SK-N-SH treated with all-trans-retinoic acid at 6 μM for 48 hours (cell line): ENCODE results near the gene RASSF1.

Experiments
- ARNTL ChIP-seq: fragments of 450-650 bp; formaldehyde crosslinking; IDR thresholded peaks from 2 replicates; pipeline ENCODE4 v1.5.0; 2020; ENCODE audit warnings: low read depth, mild to moderate bottlenecking, moderate library complexity, borderline replicate concordance
- BACH2 ChIP-seq: fragments of 250-450 bp; sonication (Bioruptor Pico); IDR thresholded peaks from 2 replicates; pipeline ENCODE4 v1.9.0; 2021; ENCODE audit warnings: mild to moderate bottlenecking, borderline replicate concordance
- GLIS3 ChIP-seq: fragments of 250-450 bp; sonication (Bioruptor Pico); IDR thresholded peaks from 2 replicates; pipeline ENCODE4 v1.5.0; 2020; ENCODE audit warnings: mild to moderate bottlenecking, moderate library complexity
- OSR1 ChIP-seq: fragments of 250-450 bp; sonication (Bioruptor Pico); IDR thresholded peaks from 2 replicates; pipeline ENCODE4 v1.8.0; 2022; ENCODE audit warnings: moderate library complexity, mild to moderate bottlenecking, inconsistent platforms
- PPARA ChIP-seq: fragments of 250-450 bp; sonication (Bioruptor Pico); IDR thresholded peaks from 2 replicates; pipeline ENCODE4 v1.5.0; 2020; ENCODE audit warnings: mild to moderate bottlenecking, borderline replicate concordance
- TCF4 ChIP-seq: fragments of 250-450 bp; sonication (Bioruptor Pico); IDR thresholded peaks from 2 replicates; pipeline ENCODE4 v1.8.0; 2021; ENCODE audit warnings: mild to moderate bottlenecking, moderate library complexity, borderline replicate concordance
- TOX ChIP-seq: fragments of 250-450 bp; sonication (Bioruptor Pico); IDR thresholded peaks from 2 replicates; pipeline ENCODE4 v1.8.0; 2021; ENCODE audit warnings: mild to moderate bottlenecking, moderate library complexity, borderline replicate concordance
- ZC3H10 ChIP-seq: fragments of 250-450 bp; sonication (Bioruptor Pico); IDR thresholded peaks from 2 replicates; pipeline ENCODE4 v1.5.1; 2021; ENCODE audit warnings: mild to moderate bottlenecking, moderate library complexity
- ZNF565 ChIP-seq: fragments of 450-650 bp; formaldehyde crosslinking; conservative IDR thresholded peaks from 2 replicates; pipeline ENCODE4 v1.5.0; 2020; ENCODE audit warnings: low read depth, mild to moderate bottlenecking, moderate library complexity
- ZNF70 ChIP-seq: fragments of 450-650 bp; formaldehyde crosslinking; IDR thresholded peaks from 2 replicates; pipeline ENCODE4 v1.5.0; 2020; ENCODE audit warnings: mild to moderate bottlenecking, moderate library complexity
- TF ChIP-seq, protein P1 (sequence below): fragments of 250-450 bp; sonication (Bioruptor Pico); IDR thresholded peaks from 2 replicates; pipeline ENCODE4 v1.5.1; 2021; ENCODE audit warnings: mild to moderate bottlenecking, moderate library complexity
- TF ChIP-seq, protein P2 (sequence below): fragments of 250-450 bp; sonication (Bioruptor Pico); IDR thresholded peaks from 2 replicates; pipeline ENCODE4 v1.8.0; 2020; ENCODE audit warnings: mild to moderate bottlenecking, moderate library complexity, borderline replicate concordance
- TF ChIP-seq, protein P3 (sequence below): fragments of 250-450 bp; sonication (Bioruptor Pico); IDR thresholded peaks from 2 replicates; pipeline ENCODE4 v1.5.1; 2020; ENCODE audit warnings: low read depth, mild to moderate bottlenecking, moderate library complexity

DNA sequence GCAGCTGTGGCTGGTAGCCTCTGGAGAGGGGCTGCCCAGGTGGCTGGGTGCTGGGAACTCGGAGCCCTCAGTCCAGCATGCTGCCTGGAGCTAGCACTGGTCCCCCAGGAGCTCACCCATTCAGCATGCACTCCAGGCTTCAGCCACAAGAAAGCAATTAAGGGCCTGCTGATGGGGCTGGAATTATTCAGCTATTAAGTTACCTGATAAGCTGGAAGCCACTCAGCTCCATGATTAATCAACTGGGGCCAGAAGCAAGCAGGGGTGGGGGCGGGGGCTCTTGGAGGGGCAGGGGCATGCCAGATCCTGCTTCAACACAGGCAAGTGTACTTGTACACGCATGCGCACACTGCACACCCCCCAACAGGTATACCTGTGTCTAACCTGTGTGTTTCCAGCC lies 40.7 kb upstream of the RASSF1 start:
- TF ChIP-seq, protein P1, sequence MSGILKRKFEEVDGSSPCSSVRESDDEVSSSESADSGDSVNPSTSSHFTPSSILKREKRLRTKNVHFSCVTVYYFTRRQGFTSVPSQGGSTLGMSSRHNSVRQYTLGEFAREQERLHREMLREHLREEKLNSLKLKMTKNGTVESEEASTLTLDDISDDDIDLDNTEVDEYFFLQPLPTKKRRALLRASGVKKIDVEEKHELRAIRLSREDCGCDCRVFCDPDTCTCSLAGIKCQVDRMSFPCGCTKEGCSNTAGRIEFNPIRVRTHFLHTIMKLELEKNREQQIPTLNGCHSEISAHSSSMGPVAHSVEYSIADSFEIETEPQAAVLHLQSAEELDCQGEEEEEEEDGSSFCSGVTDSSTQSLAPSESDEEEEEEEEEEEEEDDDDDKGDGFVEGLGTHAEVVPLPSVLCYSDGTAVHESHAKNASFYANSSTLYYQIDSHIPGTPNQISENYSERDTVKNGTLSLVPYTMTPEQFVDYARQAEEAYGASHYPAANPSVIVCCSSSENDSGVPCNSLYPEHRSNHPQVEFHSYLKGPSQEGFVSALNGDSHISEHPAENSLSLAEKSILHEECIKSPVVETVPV (CRISPR knock-in tag) = no peak
- no peak for TF ChIP-seq ZNF70 (CRISPR knock-in tag)
- TF ChIP-seq TCF4 = peak; percentile 53; the same call in 1 of the 2 replicates
- no peak for TF ChIP-seq ZNF565 (CRISPR knock-in tag)
- no peak for TF ChIP-seq PPARA (CRISPR knock-in tag)
- TF ChIP-seq ARNTL (CRISPR knock-in tag) = no peak
- TF ChIP-seq, protein P2, sequence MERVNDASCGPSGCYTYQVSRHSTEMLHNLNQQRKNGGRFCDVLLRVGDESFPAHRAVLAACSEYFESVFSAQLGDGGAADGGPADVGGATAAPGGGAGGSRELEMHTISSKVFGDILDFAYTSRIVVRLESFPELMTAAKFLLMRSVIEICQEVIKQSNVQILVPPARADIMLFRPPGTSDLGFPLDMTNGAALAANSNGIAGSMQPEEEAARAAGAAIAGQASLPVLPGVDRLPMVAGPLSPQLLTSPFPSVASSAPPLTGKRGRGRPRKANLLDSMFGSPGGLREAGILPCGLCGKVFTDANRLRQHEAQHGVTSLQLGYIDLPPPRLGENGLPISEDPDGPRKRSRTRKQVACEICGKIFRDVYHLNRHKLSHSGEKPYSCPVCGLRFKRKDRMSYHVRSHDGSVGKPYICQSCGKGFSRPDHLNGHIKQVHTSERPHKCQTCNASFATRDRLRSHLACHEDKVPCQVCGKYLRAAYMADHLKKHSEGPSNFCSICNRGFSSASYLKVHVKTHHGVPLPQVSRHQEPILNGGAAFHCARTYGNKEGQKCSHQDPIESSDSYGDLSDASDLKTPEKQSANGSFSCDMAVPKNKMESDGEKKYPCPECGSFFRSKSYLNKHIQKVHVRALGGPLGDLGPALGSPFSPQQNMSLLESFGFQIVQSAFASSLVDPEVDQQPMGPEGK = no peak
- no peak for TF ChIP-seq GLIS3 (CRISPR knock-in tag)
- TF ChIP-seq ZC3H10 (CRISPR knock-in tag) = no peak
- TF ChIP-seq, protein P3, sequence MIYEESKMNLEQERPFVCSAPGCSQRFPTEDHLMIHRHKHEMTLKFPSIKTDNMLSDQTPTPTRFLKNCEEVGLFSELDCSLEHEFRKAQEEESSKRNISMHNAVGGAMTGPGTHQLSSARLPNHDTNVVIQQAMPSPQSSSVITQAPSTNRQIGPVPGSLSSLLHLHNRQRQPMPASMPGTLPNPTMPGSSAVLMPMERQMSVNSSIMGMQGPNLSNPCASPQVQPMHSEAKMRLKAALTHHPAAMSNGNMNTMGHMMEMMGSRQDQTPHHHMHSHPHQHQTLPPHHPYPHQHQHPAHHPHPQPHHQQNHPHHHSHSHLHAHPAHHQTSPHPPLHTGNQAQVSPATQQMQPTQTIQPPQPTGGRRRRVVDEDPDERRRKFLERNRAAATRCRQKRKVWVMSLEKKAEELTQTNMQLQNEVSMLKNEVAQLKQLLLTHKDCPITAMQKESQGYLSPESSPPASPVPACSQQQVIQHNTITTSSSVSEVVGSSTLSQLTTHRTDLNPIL (CRISPR knock-in tag) = no peak
- TF ChIP-seq TOX (CRISPR knock-in tag) = no peak
- no peak for TF ChIP-seq OSR1
- TF ChIP-seq BACH2 = no peak
